Astrocyte of the cerebellum (primary cell): ENCODE measurements around the gene WNK4.

Experiments used
- DNase-seq: peaks from one replicate; pipeline ENCODE4 v3.0.0-alpha.2; 2011; ENCODE audit warnings: low read depth
- H3K4me3 ChIP-seq: 2 replicates; pipeline ENCODE4 v1.5.1; 2011; ENCODE audit warnings: mild to moderate bottlenecking, low read depth, low read length, moderate library complexity
- in situ Hi-C: cut with HindIII; loops from 2 replicates; pipeline ENCODE4 v1.10.0; 2017; ENCODE audit warnings: low sequenced_read_pairs
- TF ChIP-seq, protein P1 (sequence below): IDR thresholded peaks from 2 replicates; pipeline ENCODE4 v1.5.1; 2012; ENCODE audit warnings: low read length, low read depth, moderate library complexity, mild to moderate bottlenecking; ENCODE audit errors: missing control alignments

Gene WNK4

DNA sequence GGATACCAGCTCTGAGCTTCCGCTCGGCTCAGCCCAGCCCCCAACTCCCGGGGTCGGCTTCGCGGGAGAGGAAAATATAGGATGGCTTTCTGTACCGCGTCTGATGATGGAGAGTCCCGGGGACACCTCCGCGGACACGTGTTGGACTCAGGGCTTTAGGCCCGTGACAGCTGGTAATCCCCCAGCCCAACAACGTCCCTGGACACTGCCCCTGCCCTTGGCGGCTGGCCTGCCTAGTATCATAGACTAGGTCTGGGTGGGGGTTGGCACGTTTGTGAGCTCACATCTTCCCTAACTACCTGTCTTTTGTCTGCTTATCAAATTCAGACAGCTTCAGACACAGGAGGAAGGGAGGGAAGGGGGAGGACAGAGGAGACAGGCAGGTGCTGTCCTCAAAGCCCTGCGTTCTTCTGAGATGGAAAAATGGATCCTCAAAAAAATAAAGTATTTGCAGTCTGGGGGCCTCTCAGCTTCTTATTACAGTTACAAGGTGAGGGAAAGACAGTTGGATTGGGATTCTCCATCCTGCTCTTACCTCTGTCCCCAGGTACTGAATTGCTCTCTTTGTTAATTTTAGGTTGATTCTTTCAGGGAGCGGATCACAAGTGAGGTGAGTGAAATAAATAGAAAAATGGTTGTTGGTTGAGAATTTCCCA is 53.5 kb downstream of the WNK4 start:
- in situ Hi-C loops, result no loop called here
- TF ChIP-seq, protein P1, sequence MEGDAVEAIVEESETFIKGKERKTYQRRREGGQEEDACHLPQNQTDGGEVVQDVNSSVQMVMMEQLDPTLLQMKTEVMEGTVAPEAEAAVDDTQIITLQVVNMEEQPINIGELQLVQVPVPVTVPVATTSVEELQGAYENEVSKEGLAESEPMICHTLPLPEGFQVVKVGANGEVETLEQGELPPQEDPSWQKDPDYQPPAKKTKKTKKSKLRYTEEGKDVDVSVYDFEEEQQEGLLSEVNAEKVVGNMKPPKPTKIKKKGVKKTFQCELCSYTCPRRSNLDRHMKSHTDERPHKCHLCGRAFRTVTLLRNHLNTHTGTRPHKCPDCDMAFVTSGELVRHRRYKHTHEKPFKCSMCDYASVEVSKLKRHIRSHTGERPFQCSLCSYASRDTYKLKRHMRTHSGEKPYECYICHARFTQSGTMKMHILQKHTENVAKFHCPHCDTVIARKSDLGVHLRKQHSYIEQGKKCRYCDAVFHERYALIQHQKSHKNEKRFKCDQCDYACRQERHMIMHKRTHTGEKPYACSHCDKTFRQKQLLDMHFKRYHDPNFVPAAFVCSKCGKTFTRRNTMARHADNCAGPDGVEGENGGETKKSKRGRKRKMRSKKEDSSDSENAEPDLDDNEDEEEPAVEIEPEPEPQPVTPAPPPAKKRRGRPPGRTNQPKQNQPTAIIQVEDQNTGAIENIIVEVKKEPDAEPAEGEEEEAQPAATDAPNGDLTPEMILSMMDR, result no peak
- no peak for DNase-seq
- H3K4me3 ChIP-seq, result peak overlapping the region; percentile 99

DNA sequence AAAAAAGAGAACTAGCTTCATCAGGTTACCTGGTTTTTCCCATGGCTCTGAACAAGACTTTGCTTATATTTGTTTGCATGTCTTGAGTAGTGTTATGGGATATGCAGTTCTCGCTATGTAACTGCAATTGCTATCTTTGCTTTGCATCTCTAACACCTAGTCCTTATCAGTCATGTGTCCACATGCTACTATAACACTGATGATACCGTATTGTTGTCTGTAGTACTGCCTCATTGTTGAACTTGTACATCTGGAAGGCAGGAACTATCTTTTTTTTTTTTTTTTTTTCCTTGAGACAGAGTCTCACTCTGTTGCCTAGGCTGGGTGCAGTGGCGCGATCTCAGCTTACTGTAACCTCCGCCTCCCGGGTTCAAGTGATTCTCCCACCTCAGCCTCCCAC is 55.3 kb downstream of the WNK4 start:
- DNase-seq, result no peak
- TF ChIP-seq, protein P1, result no peak
- in situ Hi-C loops, result loop anchor here (5.0 kb wide), 1 partner anchor 47 kb away; no protein-coding TSS in a partner anchor
- H3K4me3 ChIP-seq, result no peak overlapping the region

DNA sequence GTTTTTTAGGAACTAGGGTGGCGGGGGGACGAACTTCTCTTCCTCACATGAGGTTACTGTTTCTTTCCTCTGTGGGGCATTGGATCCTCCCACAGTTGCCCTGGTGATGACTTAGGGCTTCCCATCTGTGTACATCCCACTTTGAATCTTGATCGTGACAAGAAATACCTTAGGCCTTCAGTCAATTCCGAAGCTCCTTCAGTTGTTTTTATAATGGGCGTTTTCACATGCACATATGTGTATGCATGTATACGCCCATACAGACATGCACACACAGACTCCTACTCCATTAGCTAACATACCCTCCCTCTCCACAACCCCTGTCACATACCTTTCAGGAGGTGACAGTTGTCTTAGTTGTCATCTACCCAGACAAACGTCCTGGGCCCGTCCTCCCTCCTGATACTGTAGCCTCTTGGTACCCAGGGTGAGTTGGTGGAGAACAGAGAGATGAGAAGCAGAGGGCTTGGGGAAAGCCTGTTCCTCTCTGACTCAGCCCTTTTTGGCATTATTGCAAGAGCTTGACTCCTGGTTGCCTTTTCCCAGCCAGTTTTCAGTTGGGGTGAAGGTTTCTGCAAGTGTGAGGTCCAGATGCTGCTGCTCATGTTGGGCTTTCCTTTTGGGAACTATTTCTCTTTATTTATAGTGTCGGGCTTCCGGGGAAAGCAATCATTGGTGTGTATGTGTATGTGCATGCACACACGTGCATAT is 61.7 kb downstream of the WNK4 start:
- in situ Hi-C loops, result no loop called here
- TF ChIP-seq, protein P1, result no peak
- DNase-seq, result no peak
- H3K4me3 ChIP-seq, result no peak overlapping the region

DNA sequence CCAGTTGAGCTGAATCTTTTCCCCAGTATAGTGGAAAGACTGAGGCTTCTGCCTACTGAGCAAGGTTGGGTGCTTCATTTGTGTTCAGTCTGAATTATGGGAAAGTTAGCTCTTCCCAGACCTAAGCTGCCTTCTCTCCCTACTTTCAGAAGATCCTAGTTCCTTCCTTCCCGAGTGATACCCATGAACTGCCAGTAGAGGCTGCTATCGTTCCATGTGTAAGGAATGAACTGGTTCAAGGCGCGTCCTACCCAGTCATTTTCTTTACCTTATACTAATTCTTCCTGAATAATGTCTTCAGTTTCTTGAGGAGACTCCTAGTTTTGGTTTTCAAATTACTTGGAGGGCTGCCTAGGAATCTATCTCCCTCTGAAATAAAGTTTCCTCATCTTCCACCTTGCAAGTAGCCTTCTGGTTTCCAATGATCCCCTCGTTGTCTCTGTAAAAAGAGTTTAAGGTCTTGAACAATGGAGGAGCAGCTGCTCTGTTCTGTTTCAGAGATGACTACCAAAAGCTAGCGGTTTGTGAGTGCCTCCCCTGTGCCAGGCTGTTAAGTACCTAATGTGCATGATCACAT is 63.0 kb downstream of the WNK4 start:
- TF ChIP-seq, protein P1, result peak; percentile 100
- in situ Hi-C loops, result no loop called here
- no peak overlapping the region for H3K4me3 ChIP-seq
- DNase-seq, result peak; percentile 62

DNA sequence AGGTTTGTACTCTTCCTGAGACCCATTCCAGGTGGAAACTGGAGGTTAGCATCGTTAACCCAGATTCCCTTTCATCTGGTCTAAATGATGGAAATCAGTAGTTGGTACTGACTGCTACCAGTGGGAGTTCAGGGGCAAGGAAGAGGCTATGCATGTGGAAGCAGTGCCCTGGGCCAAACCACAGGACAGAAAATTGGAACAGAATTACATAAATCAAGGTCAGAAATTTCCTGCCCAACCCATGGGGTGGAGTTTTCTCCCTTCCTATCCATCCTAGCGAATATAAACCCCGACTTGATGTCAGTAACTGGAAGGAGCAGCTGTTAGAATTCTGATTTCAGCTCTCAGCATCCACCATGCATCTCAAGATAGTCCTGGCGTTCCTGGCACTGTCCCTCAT is 63.9 kb downstream of the WNK4 start, which contains the start of gene AOC2:
Gene AOC2 (plus strand): TSS at position 310 of the 400 bp plus-strand sequence. CDS start 47 bp downstream, at position 357.
- DNase-seq, result no peak
- TF ChIP-seq, protein P1, result no peak

DNA sequence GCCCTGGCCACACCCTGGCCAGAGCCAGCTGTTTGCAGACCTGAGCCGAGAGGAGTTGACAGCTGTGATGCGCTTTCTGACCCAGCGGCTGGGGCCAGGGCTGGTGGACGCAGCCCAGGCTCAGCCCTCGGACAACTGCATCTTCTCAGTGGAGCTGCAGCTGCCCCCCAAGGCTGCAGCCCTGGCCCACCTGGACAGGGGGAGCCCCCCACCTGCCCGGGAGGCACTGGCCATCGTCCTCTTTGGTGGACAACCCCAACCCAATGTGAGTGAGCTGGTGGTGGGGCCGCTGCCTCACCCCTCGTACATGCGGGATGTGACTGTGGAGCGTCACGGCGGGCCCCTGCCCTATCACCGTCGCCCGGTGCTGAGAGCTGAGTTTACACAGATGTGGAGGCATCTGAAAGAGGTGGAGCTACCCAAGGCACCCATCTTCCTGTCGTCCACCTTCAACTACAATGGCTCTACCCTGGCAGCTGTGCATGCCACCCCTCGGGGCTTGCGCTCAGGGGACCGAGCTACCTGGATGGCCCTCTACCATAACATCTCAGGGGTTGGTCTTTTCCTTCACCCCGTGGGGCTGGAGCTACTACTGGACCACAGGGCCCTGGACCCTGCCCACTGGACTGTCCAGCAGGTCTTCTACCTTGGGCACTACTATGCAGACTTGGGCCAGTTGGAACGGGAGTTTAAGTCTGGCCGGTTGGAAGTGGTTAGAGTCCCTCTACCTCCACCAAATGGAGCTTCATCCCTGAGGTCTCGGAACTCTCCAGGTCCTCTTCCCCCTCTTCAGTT is 64.5 kb downstream of the WNK4 start:
- DNase-seq, result no peak
- TF ChIP-seq, protein P1, result no peak
- in situ Hi-C loops, result no loop called here
- H3K4me3 ChIP-seq, result no peak overlapping the region

More for the DNA sequence above, 63.9 kb downstream of the WNK4 start, which contains the start of gene AOC2:
- in situ Hi-C loops, result no loop called here
- H3K4me3 ChIP-seq, result no peak within 1 kb of the TSS
